NB4 (cell line): ENCODE data around the gene RCN1.

Experiments used
- CTCF ChIP-seq: IDR thresholded peaks from one replicate; pipeline ENCODE4 v1.5.1; 2012; ENCODE audit warnings: low read depth, low read length
- POLR2A ChIP-seq: IDR thresholded peaks from 2 replicates; pipeline ENCODE4 v1.6.1; 2011; ENCODE audit warnings: mild to moderate bottlenecking; ENCODE audit not compliant: insufficient read length; ENCODE audit errors: extremely low read depth
- TF ChIP-seq, protein P1 (sequence below): IDR thresholded peaks from 2 replicates; pipeline ENCODE4 v1.6.1; 2011; ENCODE audit warnings: low read depth, low read length

- TF ChIP-seq POLR2A: no peak
- TF ChIP-seq, protein P1, sequence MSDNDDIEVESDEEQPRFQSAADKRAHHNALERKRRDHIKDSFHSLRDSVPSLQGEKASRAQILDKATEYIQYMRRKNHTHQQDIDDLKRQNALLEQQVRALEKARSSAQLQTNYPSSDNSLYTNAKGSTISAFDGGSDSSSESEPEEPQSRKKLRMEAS: no peak
- TF ChIP-seq CTCF: no peak
Observed at GRCh38 chr11:32062540-32062939, 28.3 kb upstream of the RCN1 start.
